SK-N-SH (cell line): Measurements from ENCODE around the gene KRT39.

Source experiments
- EP300 ChIP-seq, 2 experiments: IDR thresholded peaks; 2 replicates each; pipeline versions ENCODE4 v1.4.0 to v1.6.1; 2012; ENCODE audit warnings: borderline replicate concordance in 1 of 2, low read depth in 1 of 2, low read length in 1 of 2
- FOXM1 ChIP-seq: IDR thresholded peaks from 2 replicates; pipeline ENCODE4 v1.4.0; 2012; ENCODE audit warnings: low read depth, mild to moderate bottlenecking
- GABPA ChIP-seq: IDR thresholded peaks from 2 replicates; pipeline ENCODE4 v1.4.0; 2012; ENCODE audit warnings: low read depth, mild to moderate bottlenecking
- GATA2 ChIP-seq: sonication (generic); formaldehyde crosslinking; IDR thresholded peaks from 2 replicates; pipeline ENCODE4 v1.5.0; 2020; ENCODE audit warnings: mild to moderate bottlenecking, missing genetic modification reagents
- MXI1 ChIP-seq: IDR thresholded peaks from 2 replicates; pipeline ENCODE4 v1.6.1; 2012; ENCODE audit warnings: mild to moderate bottlenecking, low read depth, low read length, improper control_type of control experiment
- NFIC ChIP-seq: IDR thresholded peaks from 2 replicates; pipeline ENCODE4 v1.4.0; 2012; ENCODE audit warnings: borderline replicate concordance
- RFX5 ChIP-seq: IDR thresholded peaks from 2 replicates; pipeline ENCODE4 v1.6.1; 2012; ENCODE audit warnings: mild to moderate bottlenecking, improper control_type of control experiment, low read length
- TAF1 ChIP-seq: IDR thresholded peaks from 2 replicates; pipeline ENCODE4 v1.6.1; 2012; ENCODE audit warnings: low read depth, mild to moderate bottlenecking, low read length, moderate library complexity, borderline replicate concordance
- TEAD4 ChIP-seq: IDR thresholded peaks from 2 replicates; pipeline ENCODE4 v1.4.0; 2012; ENCODE audit warnings: mild to moderate bottlenecking, borderline replicate concordance; ENCODE audit not compliant: insufficient read depth
- TF ChIP-seq, protein P1 (sequence below): IDR thresholded peaks from 2 replicates; pipeline ENCODE4 v1.4.0; 2012; ENCODE audit warnings: low read depth
- TF ChIP-seq, protein P2 (sequence below): IDR thresholded peaks from 2 replicates; pipeline ENCODE4 v1.6.1; 2012; ENCODE audit warnings: mild to moderate bottlenecking, low read depth, low read length, moderate library complexity
- TF ChIP-seq, protein P3 (sequence below): fragments of 200-600 bp; sonication (generic); IDR thresholded peaks from 2 replicates; pipeline ENCODE4 v1.6.1; 2017; ENCODE audit warnings: antibody characterized with exemption, mild to moderate bottlenecking, moderate library complexity

DNA sequence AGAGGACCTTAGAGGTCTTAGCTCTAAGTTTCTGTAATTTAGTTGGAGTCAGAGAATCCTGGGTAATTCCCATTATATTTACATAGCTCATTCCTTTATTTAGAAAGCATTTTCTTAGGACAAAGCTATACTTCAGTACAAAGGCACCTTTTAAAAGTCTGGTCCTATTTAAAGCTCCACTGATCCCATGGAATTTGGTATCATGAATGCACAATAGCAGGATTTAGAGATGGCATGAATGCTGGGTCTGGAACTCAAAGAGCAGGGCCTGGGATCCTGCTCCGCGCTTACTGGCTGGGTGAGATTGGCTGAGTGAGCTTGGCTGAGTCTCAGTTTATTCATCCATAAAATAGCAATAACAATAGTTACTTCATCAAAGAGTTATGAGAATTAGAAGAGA, 34.1 kb downstream of the KRT39 start:
- TF ChIP-seq, protein P1, sequence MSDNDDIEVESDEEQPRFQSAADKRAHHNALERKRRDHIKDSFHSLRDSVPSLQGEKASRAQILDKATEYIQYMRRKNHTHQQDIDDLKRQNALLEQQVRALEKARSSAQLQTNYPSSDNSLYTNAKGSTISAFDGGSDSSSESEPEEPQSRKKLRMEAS = no peak
- TF ChIP-seq EP300 (IDR thresholded peaks at IDR 0.05; ENCODE audit: borderline replicate concordance in 1 of 2, low read depth in 1 of 2, low read length in 1 of 2) = no peak
- TF ChIP-seq MXI1 = no peak
- TF ChIP-seq GATA2 (CRISPR knock-in tag) = no peak
- no peak for TF ChIP-seq RFX5
- TF ChIP-seq GABPA = no peak
- no peak for TF ChIP-seq TAF1
- TF ChIP-seq TEAD4 = no peak
- TF ChIP-seq NFIC = no peak
- TF ChIP-seq, protein P2, sequence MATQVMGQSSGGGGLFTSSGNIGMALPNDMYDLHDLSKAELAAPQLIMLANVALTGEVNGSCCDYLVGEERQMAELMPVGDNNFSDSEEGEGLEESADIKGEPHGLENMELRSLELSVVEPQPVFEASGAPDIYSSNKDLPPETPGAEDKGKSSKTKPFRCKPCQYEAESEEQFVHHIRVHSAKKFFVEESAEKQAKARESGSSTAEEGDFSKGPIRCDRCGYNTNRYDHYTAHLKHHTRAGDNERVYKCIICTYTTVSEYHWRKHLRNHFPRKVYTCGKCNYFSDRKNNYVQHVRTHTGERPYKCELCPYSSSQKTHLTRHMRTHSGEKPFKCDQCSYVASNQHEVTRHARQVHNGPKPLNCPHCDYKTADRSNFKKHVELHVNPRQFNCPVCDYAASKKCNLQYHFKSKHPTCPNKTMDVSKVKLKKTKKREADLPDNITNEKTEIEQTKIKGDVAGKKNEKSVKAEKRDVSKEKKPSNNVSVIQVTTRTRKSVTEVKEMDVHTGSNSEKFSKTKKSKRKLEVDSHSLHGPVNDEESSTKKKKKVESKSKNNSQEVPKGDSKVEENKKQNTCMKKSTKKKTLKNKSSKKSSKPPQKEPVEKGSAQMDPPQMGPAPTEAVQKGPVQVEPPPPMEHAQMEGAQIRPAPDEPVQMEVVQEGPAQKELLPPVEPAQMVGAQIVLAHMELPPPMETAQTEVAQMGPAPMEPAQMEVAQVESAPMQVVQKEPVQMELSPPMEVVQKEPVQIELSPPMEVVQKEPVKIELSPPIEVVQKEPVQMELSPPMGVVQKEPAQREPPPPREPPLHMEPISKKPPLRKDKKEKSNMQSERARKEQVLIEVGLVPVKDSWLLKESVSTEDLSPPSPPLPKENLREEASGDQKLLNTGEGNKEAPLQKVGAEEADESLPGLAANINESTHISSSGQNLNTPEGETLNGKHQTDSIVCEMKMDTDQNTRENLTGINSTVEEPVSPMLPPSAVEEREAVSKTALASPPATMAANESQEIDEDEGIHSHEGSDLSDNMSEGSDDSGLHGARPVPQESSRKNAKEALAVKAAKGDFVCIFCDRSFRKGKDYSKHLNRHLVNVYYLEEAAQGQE = no peak
- TF ChIP-seq, protein P3, sequence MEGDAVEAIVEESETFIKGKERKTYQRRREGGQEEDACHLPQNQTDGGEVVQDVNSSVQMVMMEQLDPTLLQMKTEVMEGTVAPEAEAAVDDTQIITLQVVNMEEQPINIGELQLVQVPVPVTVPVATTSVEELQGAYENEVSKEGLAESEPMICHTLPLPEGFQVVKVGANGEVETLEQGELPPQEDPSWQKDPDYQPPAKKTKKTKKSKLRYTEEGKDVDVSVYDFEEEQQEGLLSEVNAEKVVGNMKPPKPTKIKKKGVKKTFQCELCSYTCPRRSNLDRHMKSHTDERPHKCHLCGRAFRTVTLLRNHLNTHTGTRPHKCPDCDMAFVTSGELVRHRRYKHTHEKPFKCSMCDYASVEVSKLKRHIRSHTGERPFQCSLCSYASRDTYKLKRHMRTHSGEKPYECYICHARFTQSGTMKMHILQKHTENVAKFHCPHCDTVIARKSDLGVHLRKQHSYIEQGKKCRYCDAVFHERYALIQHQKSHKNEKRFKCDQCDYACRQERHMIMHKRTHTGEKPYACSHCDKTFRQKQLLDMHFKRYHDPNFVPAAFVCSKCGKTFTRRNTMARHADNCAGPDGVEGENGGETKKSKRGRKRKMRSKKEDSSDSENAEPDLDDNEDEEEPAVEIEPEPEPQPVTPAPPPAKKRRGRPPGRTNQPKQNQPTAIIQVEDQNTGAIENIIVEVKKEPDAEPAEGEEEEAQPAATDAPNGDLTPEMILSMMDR = no peak
- no peak for TF ChIP-seq FOXM1
